Vagina (tissue), 2 donors: ENCODE results near the gene GRHL3. TPM values are rescaled to one million over a fixed set of nuclear protein-coding genes. Genes with fewer than 3 reads are reported as not detected.

ENCODE experiments used
- DNase-seq, 2 donors: peaks; one replicate each; pipeline ENCODE4 v3.0.0-alpha.2; 2017; ENCODE audit errors: extremely low spot score in 2 of 2
- H3K27ac ChIP-seq: fragments of 200-600 bp; sonication (generic); one replicate; pipeline ENCODE4 v1.5.1; 2019
- H3K27me3 ChIP-seq: fragments of 200-600 bp; sonication (generic); one replicate; pipeline ENCODE4 v1.5.1; 2019
- H3K36me3 ChIP-seq, 2 donors: fragments of 200-600 bp; sonication (generic); one replicate each; pipeline ENCODE4 v1.5.1; 2017 to 2019
- H3K4me1 ChIP-seq: fragments of 200-600 bp; sonication (generic); one replicate; pipeline ENCODE4 v1.5.1; 2019
- H3K4me3 ChIP-seq, 2 donors: fragments of 200-600 bp; sonication (generic); 1 replicate in 1 of 2; 2 replicates in 1 of 2; pipeline ENCODE4 v1.5.1; 2016 to 2019
- H3K9me3 ChIP-seq: fragments of 200-600 bp; sonication (generic); one replicate; pipeline ENCODE4 v1.5.1; 2019
- CTCF ChIP-seq, 3 experiments: fragments of 450-650 bp in 2 of 3; fragments of 200-600 bp in 1 of 3; sonication (generic) in 1 of 3; IDR thresholded peaks; one replicate each; pipeline ENCODE4 v1.5.1; 2017 to 2019; ENCODE audit warnings: antibody characterized with exemption in 3 of 3, mild to moderate bottlenecking in 2 of 3, moderate library complexity in 2 of 3
- POLR2A ChIP-seq, 2 donors: fragments of 450-650 bp; IDR thresholded peaks; one replicate each; pipeline ENCODE4 v1.6.1; 2017; ENCODE audit warnings: antibody characterized with exemption in 2 of 2, mild to moderate bottlenecking in 2 of 2, moderate library complexity in 2 of 2
- POLR2AphosphoS5 ChIP-seq, 2 donors: sonication (generic); formaldehyde crosslinking; IDR thresholded peaks; one replicate each; pipeline ENCODE4 v1.9.0; 2017; ENCODE audit warnings: antibody characterized with exemption in 2 of 2, mild to moderate bottlenecking in 2 of 2, low read depth in 1 of 2; ENCODE audit not compliant: insufficient read depth in 1 of 2
- intact Hi-C: fragments of 100-400 bp; cut with DNase I; formaldehyde crosslinking; loops from one replicate; pipeline ENCODE4 v1.15.1; 2023
- total RNA-seq: library from RNA; depleted of rRNA; stranded (reverse); fragments of >200 nt; gene quantifications from one replicate; pipeline ENCODE4 v1.2.3, GENCODE V29; 2016

The GRHL3 gene
- total RNA-seq, 1 donor from 2014 or later, result 58.7 TPM

- Histone ChIP-seq H3K9me3 (no peaks in the 10 kb centered on the region), H3K4me1 (peaks cover 1% of the 10 kb centered on the region), H3K36me3 (peaks cover 0 to under 1% of the 10 kb centered on the region in 2 donors), H3K27ac (no peak overlapping the region), H3K4me3 (no peak overlapping the region), H3K27me3 (no peaks in the 10 kb centered on the region)
- intact Hi-C loops, result no loop called here
- no peak for TF ChIP-seq POLR2A (IDR thresholded peaks at IDR 0.05)
- no peak for TF ChIP-seq POLR2AphosphoS5 (IDR thresholded peaks at IDR 0.05; ENCODE audit: insufficient read depth in 1 of 2, low read depth in 1 of 2)
- TF ChIP-seq CTCF (IDR thresholded peaks at IDR 0.05), result no peak
- no peak for DNase-seq
These were observed 10.8 kb downstream of the GRHL3 start for GRCh38 chr1:24329797-24330543.

GRCh38 chr1:24331961-24332673, 13.0 kb downstream of the GRHL3 start:
- TF ChIP-seq POLR2A (IDR thresholded peaks at IDR 0.05) (no peak), POLR2AphosphoS5 (IDR thresholded peaks at IDR 0.05; ENCODE audit: insufficient read depth in 1 of 2, low read depth in 1 of 2) (no peak), CTCF (IDR thresholded peaks at IDR 0.05) (no peak)
- no peak overlapping the region for H3K4me3 ChIP-seq
- peaks cover 5% of the 10 kb centered on the region for H3K4me1 ChIP-seq
- DNase-seq, result no peak
- no peak overlapping the region for H3K27ac ChIP-seq
- H3K36me3 ChIP-seq, result peaks cover 0 to 4% of the 10 kb centered on the region in 2 donors
- intact Hi-C loops, result no loop called here
- H3K9me3 ChIP-seq, result no peaks in the 10 kb centered on the region
- no peaks in the 10 kb centered on the region for H3K27me3 ChIP-seq

GRCh38 chr1:24336075-24336474, 16.9 kb downstream of the GRHL3 start:
- Histone ChIP-seq H3K36me3 (peaks cover 0 to 4% of the 10 kb centered on the region in 2 donors), H3K4me3 (no peak overlapping the region)
- intact Hi-C loops, result no loop called here

GRCh38 chr1:24337455-24337854, 18.3 kb downstream of the GRHL3 start:
- no peaks in the 10 kb centered on the region for H3K9me3 ChIP-seq
- no peak overlapping the region for H3K4me3 ChIP-seq
- no peak overlapping the region for H3K27ac ChIP-seq
- peaks cover 0 to 4% of the 10 kb centered on the region in 2 donors for H3K36me3 ChIP-seq
- H3K4me1 ChIP-seq, result peaks cover 5% of the 10 kb centered on the region
- no peaks in the 10 kb centered on the region for H3K27me3 ChIP-seq
- intact Hi-C loops, result no loop called here
- DNase-seq, result no peak
- no peak for TF ChIP-seq POLR2A (IDR thresholded peaks at IDR 0.05)
- TF ChIP-seq POLR2AphosphoS5 (IDR thresholded peaks at IDR 0.05; ENCODE audit: insufficient read depth in 1 of 2, low read depth in 1 of 2), result no peak
- TF ChIP-seq CTCF (IDR thresholded peaks at IDR 0.05), result no peak

More at GRCh38 chr1:24336075-24336474, 16.9 kb downstream of the GRHL3 start:
- H3K27ac ChIP-seq, result no peak overlapping the region
- H3K9me3 ChIP-seq, result no peaks in the 10 kb centered on the region
- no peak for TF ChIP-seq CTCF (IDR thresholded peaks at IDR 0.05)
- TF ChIP-seq POLR2A (IDR thresholded peaks at IDR 0.05), result no peak
- no peak for DNase-seq
- peaks cover 5% of the 10 kb centered on the region for H3K4me1 ChIP-seq
- no peaks in the 10 kb centered on the region for H3K27me3 ChIP-seq

GRCh38 chr1:24338447-24338846, 19.3 kb downstream of the GRHL3 start:
- H3K4me3 ChIP-seq, result no peak overlapping the region
- H3K27ac ChIP-seq, result no peak overlapping the region
- H3K27me3 ChIP-seq, result no peaks in the 10 kb centered on the region
- DNase-seq, result no peak
- H3K4me1 ChIP-seq, result peaks cover 5% of the 10 kb centered on the region
- no peaks in the 10 kb centered on the region for H3K9me3 ChIP-seq
- intact Hi-C loops, result no loop called here
- peaks cover 0 to 4% of the 10 kb centered on the region in 2 donors for H3K36me3 ChIP-seq
- TF ChIP-seq POLR2AphosphoS5 (IDR thresholded peaks at IDR 0.05; ENCODE audit: insufficient read depth in 1 of 2, low read depth in 1 of 2) (no peak), CTCF (IDR thresholded peaks at IDR 0.05) (no peak), POLR2A (IDR thresholded peaks at IDR 0.05) (no peak)
